ENCODE results near the gene CCDC80.

CCDC80 gene, protein sequence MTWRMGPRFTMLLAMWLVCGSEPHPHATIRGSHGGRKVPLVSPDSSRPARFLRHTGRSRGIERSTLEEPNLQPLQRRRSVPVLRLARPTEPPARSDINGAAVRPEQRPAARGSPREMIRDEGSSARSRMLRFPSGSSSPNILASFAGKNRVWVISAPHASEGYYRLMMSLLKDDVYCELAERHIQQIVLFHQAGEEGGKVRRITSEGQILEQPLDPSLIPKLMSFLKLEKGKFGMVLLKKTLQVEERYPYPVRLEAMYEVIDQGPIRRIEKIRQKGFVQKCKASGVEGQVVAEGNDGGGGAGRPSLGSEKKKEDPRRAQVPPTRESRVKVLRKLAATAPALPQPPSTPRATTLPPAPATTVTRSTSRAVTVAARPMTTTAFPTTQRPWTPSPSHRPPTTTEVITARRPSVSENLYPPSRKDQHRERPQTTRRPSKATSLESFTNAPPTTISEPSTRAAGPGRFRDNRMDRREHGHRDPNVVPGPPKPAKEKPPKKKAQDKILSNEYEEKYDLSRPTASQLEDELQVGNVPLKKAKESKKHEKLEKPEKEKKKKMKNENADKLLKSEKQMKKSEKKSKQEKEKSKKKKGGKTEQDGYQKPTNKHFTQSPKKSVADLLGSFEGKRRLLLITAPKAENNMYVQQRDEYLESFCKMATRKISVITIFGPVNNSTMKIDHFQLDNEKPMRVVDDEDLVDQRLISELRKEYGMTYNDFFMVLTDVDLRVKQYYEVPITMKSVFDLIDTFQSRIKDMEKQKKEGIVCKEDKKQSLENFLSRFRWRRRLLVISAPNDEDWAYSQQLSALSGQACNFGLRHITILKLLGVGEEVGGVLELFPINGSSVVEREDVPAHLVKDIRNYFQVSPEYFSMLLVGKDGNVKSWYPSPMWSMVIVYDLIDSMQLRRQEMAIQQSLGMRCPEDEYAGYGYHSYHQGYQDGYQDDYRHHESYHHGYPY

GRCh38 chr3:112640930-112641801, at the start of gene CCDC80:
Gene CCDC80, minus strand, starts transcription at chr3:112641143. Its CDS starts 1,238 bp downstream, at chr3:112639905.
- DNase-seq, result no peak

GRCh38 chr3:112689989-112690388, 49.0 kb upstream of the CCDC80 start:
- DNase-seq, result no peak

DNA sequence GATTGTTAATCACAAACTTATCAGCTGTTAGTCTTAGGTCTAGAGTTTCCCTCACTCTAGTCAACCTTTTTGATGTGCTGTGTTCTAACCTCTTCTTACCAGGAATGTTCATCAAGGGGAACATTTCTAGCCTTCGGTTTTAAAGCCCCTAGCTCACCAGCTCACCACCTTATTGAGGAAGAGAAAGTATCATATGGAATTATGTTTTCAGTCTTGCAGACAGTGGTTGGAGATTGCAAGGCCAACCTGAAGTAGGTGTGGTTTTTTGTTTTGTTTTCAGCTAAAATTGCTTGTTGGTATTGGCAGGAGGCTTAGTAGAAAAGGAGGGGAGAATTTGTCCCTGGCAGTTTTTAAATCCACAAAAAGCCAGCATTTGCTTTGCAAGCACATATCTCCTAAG, 48.4 kb upstream of the CCDC80 start:
- no peak for DNase-seq

DNA sequence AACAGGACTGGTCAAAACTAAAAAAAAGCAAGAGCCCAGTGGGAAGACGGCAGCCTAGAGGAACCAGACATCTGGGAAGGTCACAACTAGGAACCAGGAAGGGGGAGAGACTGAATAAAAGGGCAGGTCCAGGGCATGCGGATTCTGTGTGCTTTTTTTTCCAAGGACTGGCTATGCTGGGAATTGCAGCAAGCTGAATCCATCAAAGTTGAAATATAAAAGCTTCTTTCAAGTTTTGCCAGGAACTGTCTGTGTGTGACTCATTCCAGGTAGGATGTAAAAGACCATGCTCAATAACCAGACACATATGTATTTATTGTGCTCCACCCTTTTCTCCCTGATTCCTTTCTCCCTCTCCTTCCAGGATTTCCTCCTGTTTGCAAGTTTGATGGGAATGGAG, 47.9 kb upstream of the CCDC80 start:
- DNase-seq, result no peak

- DNase-seq, result no peak
These were observed 47.3 kb upstream of the CCDC80 start for GRCh38 chr3:112688085-112688769.

DNA sequence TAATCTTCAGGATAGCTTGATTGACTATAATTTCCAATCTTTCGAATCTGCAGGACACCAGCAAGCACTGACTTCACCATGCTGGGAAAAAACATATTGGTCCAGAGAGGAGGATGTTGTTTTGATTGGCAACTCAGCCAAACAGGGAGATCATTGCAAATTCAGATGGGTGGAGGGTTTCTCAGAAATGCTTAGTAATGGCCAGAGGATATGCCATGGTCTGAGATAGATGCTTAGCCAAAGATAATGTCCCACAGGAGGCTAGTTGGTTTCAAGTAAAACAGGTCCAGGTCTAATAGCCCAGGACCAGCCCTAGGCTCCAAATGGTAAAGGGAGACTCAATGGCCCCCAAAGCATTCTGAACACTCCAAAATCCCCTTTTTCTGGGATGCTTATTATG, 46.7 kb upstream of the CCDC80 start:
- no peak for DNase-seq

DNA sequence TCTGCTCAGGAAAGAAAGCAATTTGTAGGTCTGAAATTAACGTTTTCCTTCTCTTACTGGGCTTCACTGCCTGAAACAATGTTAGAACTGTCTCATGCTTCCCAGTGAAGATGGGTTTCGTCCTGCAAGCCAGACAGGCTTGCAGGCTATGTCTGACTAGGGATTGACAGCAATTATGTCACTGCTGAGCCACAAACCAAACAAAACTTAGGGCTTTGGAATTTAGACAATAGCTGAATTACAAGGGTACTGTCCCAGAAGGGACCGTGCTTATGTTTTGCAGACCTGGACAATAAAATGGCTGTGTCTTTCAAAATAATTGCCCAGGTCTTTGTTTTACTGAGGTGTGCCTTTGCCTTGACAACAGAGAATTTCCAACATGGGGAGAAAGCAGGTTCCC, 46.3 kb upstream of the CCDC80 start:
- no peak for DNase-seq

DNA sequence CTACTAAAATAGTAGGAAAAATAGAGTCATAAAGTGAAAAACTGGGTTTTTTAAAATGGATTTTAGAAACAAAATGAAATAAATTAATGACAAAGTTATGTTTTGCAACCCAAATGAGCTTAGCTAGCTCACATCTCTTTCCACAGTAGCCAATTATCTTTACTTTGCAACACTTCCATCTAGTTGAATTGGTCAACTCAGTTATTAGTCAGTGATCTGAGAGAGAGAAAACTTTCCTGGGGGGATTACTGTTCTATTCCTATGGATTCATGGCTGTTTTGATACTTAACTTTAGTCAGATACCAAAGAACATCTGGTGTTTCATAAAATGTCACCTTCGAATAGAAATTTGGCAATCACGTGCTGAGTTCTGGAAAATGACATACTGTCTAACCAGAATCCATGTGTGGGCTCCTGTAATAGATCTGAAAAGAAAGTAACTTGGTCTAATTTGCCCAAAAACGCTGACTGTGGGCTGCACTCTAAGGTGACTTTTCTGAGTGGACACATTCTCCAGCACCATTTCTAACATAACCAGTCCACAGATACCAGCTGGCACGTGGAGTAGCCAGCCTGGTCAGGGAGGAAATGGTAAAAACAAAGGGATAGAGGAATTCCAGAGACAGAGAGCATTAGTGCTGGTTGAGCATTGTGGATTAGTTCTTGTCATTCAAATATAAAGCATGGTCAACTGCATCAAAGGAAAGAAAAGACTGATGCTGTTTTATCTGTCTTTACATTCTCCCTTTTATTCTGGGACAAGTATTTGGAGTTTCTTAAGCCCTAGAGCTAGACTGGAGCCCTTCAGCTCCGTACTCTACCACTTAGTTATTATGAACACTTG, 45.2 kb upstream of the CCDC80 start:
- no peak for DNase-seq

GRCh38 chr3:112685420-112685819, 44.5 kb upstream of the CCDC80 start:
- no peak for DNase-seq

DNA sequence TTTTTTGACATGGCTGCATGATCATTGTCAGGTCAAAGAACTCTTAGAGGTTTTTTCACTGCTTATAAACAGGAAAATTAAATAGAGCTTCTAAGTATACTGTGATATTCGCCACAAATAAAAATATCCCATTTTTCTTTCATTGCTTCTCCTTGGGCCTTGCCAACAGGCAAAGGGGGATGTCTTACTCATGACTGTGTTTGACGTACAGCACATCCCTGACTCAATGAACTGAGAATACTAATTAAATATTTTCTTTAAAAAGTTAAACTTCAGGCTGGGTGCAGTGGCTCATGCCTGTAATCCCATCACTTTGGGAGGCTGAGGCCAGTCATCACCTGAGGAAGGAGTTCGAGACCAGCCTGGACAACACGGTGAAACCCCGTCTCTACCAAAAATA, 41.4 kb upstream of the CCDC80 start:
- no peak for DNase-seq

- DNase-seq, result no peak
These were observed 40.9 kb upstream of the CCDC80 start for GRCh38 chr3:112681822-112682325.

GRCh38 chr3:112676659-112677234, 35.8 kb upstream of the CCDC80 start:
- DNase-seq, result peak; percentile 81 to 84

GRCh38 chr3:112675943-112676535, 35.1 kb upstream of the CCDC80 start:
- no peak for DNase-seq

- no peak for DNase-seq
These were observed 34.4 kb upstream of the CCDC80 start for GRCh38 chr3:112675349-112675748.

DNA sequence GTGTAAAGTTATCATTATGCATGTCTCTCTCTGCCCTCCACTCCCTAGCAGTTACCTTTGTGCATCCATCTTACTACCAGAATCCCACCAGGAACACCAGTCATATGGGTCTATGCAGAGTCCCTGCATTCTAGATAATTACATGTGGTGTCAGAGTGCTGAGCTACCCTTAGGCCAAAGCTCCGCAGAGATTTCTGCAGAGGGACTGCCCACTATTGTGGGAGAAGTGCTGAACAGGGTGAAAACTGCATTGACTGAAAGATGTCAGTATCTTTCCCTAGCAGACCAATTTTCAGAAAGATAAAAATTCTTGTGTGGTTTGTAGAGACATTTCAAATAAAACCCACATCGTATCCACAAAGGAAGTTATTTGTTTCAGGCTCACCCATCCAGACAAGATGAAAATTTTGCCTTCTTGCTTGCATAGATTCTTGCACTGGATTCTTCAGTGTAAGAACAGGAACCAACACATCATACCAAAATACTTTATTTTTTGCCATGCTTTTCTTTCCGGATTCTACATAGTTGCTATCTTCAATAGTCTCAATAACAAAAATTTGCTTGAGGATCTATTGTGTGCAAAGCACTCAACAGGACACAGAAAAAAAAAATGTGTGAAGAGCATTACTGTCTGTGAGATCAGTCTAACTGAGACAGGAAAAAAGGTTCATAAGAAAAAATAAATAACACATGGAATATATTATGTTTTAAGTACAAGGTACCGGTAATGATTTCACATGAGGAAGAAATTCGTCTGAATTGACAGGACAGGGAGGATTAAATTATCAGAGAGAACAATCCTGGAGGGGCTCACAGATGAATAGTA, 32.0 kb upstream of the CCDC80 start:
- DNase-seq, result no peak

DNA sequence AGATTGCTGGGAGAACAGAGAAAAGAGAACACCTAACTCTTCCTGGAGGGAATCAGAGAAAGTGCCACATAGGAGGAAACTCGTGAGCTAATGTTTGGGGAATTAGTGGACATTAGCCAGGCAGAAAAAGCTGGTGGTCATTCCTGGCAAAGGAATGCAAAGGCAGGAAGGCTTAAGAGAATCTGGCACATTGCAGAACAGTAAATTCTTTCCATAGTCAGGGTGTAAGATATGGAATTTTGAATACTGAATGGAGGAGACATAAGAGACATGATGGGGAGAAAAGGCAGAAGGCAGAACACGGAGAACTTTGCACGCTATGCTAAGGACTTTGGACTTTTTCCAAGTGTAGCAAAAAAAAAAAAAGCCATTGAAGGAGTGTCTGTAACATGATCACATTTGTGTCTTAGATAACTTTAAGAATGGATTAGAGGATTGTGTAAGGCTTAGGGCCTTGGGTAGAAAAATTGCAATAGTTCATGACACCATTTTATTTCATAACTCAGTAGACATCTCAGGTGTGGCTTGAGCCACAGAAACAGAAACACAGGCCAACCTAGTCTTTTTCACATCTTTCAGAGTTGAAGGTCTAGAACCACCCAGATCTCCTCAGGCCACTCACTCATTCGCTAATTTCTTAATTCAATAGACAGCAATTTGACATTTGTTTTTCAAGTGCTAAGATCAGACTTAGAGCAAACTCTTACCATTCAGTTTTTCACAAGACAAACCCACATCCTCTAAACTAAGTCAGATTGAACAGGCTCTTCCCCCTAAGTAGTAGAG, 31.2 kb upstream of the CCDC80 start:
- DNase-seq, result no peak

- no peak for DNase-seq
These were observed 29.9 kb upstream of the CCDC80 start for GRCh38 chr3:112670824-112671223.

- no peak for DNase-seq
These were observed 26.7 kb upstream of the CCDC80 start for GRCh38 chr3:112667599-112667998.
